Measurements from ENCODE around the gene TMEM245. TPM values are rescaled to one million over a fixed set of nuclear protein-coding genes. Genes with fewer than 3 reads are reported as not detected.

TMEM245 gene
- total RNA-seq, 1 experiment from 2014 or later, result 23.7 TPM

DNA sequence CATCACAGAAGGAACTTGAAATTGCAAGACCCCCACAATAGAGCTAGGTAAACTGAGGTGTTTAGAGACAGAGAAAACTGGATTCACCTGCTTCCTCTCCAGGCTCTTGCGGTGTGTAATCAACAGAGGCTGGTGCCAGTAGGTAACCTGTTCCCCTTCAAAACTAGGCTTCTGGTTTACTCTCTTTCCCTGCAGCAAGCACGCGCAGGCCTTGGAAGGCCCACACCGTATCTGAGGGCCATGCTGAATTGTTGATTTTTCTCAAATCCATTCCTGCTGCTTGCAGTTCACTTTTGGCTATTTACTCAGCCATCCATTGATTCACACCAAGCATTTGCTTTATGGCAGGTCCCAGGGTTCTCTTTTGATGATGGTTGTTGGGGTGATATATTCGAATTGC, 48.0 kb upstream of the TMEM245 start:
- Histone ChIP-seq H3K79me2 (ENCODE audit: low read length) (no peaks in the 10 kb centered on the region), H3K9me2 (replicated peaks; ENCODE audit: low read length) (no peaks in the 10 kb centered on the region), H4K20me1 (ENCODE audit: low read length) (no peaks in the 10 kb centered on the region), H2AFZ (ENCODE audit: low read length) (no peak overlapping the region), H3K27me3 (ENCODE audit: low read length) (no peaks in the 10 kb centered on the region), H3K9ac (ENCODE audit: low read length) (no peak overlapping the region), H3K36me3 (ENCODE audit: low read depth, low read length) (no peaks in the 10 kb centered on the region), H3F3A (ENCODE audit: low read length, unreplicated experiment) (no peaks in the 10 kb centered on the region), H3K4me2 (ENCODE audit: low read length) (no peak overlapping the region), H3K4me1 (ENCODE audit: insufficient read depth, low read length) (no peaks in the 10 kb centered on the region), H3K9me3 (ENCODE audit: low read length) (no peaks in the 10 kb centered on the region), H3K4me3 (ENCODE audit: low read length) (no peak overlapping the region), H3K27ac (ENCODE audit: low read length) (no peak overlapping the region)
- BruUV-seq (replicated peaks), result no TSS peak
- no peak for DNase-seq
- intact Hi-C loops (cut with micrococcal nuclease), result no loop called here
- POLR2A ChIA-PET (ENCODE audit: unreplicated experiment), result no interaction called here
- TF ChIP-seq EZH2 (IDR thresholded peaks at IDR 0.05; ENCODE audit: low read length, unreplicated experiment) (no peak), EZH2phosphoT487 (IDR thresholded peaks at IDR 0.05; ENCODE audit: borderline replicate concordance, low read length) (no peak)
- TF ChIP-seq, protein P1, sequence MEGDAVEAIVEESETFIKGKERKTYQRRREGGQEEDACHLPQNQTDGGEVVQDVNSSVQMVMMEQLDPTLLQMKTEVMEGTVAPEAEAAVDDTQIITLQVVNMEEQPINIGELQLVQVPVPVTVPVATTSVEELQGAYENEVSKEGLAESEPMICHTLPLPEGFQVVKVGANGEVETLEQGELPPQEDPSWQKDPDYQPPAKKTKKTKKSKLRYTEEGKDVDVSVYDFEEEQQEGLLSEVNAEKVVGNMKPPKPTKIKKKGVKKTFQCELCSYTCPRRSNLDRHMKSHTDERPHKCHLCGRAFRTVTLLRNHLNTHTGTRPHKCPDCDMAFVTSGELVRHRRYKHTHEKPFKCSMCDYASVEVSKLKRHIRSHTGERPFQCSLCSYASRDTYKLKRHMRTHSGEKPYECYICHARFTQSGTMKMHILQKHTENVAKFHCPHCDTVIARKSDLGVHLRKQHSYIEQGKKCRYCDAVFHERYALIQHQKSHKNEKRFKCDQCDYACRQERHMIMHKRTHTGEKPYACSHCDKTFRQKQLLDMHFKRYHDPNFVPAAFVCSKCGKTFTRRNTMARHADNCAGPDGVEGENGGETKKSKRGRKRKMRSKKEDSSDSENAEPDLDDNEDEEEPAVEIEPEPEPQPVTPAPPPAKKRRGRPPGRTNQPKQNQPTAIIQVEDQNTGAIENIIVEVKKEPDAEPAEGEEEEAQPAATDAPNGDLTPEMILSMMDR (conservative IDR thresholded peaks at IDR 0.05; ENCODE audit: low read depth, low read length), result no peak
- no peak for ATAC-seq
- CTCF ChIA-PET, result no interaction called here

DNA sequence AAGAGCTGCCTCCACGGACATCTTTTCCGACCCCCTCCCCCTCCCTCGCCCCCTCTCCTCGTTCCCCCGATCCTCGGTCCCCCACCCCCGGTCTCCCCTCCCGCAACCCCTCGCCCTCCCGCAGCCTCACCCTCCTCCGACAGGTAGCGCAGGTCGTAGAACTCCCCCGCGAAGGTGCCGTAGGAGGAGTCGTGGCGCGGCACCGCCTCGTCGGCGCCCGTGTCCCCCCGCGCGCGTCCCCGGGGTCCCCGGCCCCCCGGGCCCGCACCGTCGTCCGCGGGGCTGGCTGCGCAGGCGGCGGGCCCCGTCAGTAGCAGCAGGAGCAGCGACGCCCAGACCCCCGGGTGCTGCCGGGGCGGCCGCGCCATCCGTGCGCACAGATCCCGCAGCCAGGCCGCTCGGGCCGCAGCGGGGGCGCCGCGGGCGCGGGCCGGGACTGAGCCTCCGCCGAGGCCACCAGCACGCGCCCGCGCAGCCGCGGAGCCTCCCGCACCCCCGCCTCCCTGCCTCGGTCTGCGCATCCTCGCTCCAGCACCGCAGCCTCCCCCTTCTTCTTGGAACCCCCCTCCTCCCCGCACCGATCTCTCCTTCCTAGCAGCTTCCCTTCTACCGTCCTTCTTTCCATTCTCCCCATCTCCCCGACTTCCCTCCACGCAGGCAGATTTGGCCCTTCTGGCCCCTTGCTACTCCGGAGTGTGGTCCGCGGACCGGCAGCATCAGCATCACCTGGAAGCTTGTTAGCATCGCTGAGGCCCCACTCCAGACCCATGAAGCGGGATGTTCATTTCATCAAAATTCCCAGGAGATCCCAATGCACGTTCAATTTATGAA, 47.2 kb upstream of the TMEM245 start, which contains the start of gene FRRS1L:
Gene FRRS1L, minus strand, starts transcription at position 479 of the 831 bp plus-strand sequence. Its CDS starts 111 bp downstream, at position 368.
- ChIA-PET CTCF (no interaction called here), POLR2A (ENCODE audit: unreplicated experiment) (no interaction called here)
- H3K36me3 ChIP-seq (ENCODE audit: low read depth, low read length), result no peaks in the 10 kb centered on the region
- H3F3A ChIP-seq (ENCODE audit: low read length, unreplicated experiment), result no peaks in the 10 kb centered on the region
- H3K4me3 ChIP-seq (ENCODE audit: low read length), result no peak within 1 kb of the TSS
- TF ChIP-seq EZH2 (IDR thresholded peaks at IDR 0.05; ENCODE audit: low read length, unreplicated experiment) (no peak), EZH2phosphoT487 (IDR thresholded peaks at IDR 0.05; ENCODE audit: borderline replicate concordance, low read length) (no peak)
- TF ChIP-seq, protein P1 (conservative IDR thresholded peaks at IDR 0.05; ENCODE audit: low read depth, low read length), result no peak
- H3K4me1 ChIP-seq (ENCODE audit: insufficient read depth, low read length), result no peaks in the 10 kb centered on the region
- BruUV-seq (replicated peaks), result no TSS peak
- H4K20me1 ChIP-seq (ENCODE audit: low read length), result no peaks in the 10 kb centered on the region
- H3K9me3 ChIP-seq (ENCODE audit: low read length), result no peaks in the 10 kb centered on the region
- no peak for ATAC-seq
- H2AFZ ChIP-seq (ENCODE audit: low read length), result no peak within 1 kb of the TSS
- DNase-seq, result no peak
- H3K9me2 ChIP-seq (replicated peaks; ENCODE audit: low read length), result no peaks in the 10 kb centered on the region
- no peak within 1 kb of the TSS for H3K4me2 ChIP-seq (ENCODE audit: low read length)
- intact Hi-C loops (cut with micrococcal nuclease), result no loop called here
- H3K27ac ChIP-seq (ENCODE audit: low read length), result no peak within 1 kb of the TSS
- no peaks in the 10 kb centered on the region for H3K79me2 ChIP-seq (ENCODE audit: low read length)
- no peaks in the 10 kb centered on the region for H3K27me3 ChIP-seq (ENCODE audit: low read length)
- H3K9ac ChIP-seq (ENCODE audit: low read length), result no peak within 1 kb of the TSS

DNA sequence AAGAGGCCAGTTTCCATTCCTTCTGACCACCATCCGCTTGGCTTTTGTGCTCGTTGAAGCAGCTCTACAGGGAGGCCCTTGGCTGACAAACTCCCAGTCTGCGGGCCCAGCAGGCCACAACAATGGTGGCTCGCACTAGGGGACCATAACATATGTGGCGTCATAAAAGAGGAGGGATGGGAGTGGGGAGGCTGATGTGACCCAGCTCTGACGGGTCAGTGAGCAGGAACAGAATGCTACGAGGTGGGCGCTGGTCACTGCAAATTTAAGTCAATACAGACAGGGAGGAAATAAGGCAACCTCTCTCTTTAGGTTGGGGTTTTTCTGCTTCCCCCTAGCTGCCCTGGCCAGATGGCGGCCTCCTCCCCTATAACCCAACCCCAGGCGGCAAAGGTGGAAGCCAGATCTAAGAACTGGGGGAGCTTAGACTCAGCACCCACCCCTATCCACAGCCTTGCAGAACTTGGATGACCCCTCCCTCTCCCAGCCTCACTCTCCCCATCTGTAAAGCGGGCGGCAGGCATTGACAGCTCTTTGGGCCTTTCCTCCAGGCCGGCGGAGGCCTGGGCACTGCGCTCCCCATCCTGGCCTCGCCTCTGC, 46.5 kb upstream of the TMEM245 start:
- no peaks in the 10 kb centered on the region for H3K79me2 ChIP-seq (ENCODE audit: low read length)
- no peak overlapping the region for H3K9ac ChIP-seq (ENCODE audit: low read length)
- no peaks in the 10 kb centered on the region for H3K27me3 ChIP-seq (ENCODE audit: low read length)
- no peaks in the 10 kb centered on the region for H3K9me2 ChIP-seq (replicated peaks; ENCODE audit: low read length)
- no peak overlapping the region for H3K4me2 ChIP-seq (ENCODE audit: low read length)
- no peaks in the 10 kb centered on the region for H3K36me3 ChIP-seq (ENCODE audit: low read depth, low read length)
- H3F3A ChIP-seq (ENCODE audit: low read length, unreplicated experiment), result no peaks in the 10 kb centered on the region
- no peaks in the 10 kb centered on the region for H3K4me1 ChIP-seq (ENCODE audit: insufficient read depth, low read length)
- no TSS peak for BruUV-seq (replicated peaks)
- no peak overlapping the region for H3K27ac ChIP-seq (ENCODE audit: low read length)
- no peak overlapping the region for H3K4me3 ChIP-seq (ENCODE audit: low read length)
- intact Hi-C loops (cut with micrococcal nuclease), result no loop called here
- ChIA-PET CTCF (no interaction called here), POLR2A (ENCODE audit: unreplicated experiment) (no interaction called here)
- no peak overlapping the region for H2AFZ ChIP-seq (ENCODE audit: low read length)
- ATAC-seq, result no peak
- H3K9me3 ChIP-seq (ENCODE audit: low read length), result no peaks in the 10 kb centered on the region
- no peaks in the 10 kb centered on the region for H4K20me1 ChIP-seq (ENCODE audit: low read length)
- TF ChIP-seq EZH2phosphoT487 (IDR thresholded peaks at IDR 0.05; ENCODE audit: borderline replicate concordance, low read length), result no peak
- TF ChIP-seq, protein P1 (conservative IDR thresholded peaks at IDR 0.05; ENCODE audit: low read depth, low read length), result no peak
- TF ChIP-seq EZH2 (IDR thresholded peaks at IDR 0.05; ENCODE audit: low read length, unreplicated experiment), result no peak
- no peak for DNase-seq

Measured in PC-3 (cell line).